ENCODE data around the gene C1orf167.

GRCh38 chr1:11720525-11720924 is 41.5 kb upstream of the C1orf167 start:
- TF ChIP-seq, protein P1, sequence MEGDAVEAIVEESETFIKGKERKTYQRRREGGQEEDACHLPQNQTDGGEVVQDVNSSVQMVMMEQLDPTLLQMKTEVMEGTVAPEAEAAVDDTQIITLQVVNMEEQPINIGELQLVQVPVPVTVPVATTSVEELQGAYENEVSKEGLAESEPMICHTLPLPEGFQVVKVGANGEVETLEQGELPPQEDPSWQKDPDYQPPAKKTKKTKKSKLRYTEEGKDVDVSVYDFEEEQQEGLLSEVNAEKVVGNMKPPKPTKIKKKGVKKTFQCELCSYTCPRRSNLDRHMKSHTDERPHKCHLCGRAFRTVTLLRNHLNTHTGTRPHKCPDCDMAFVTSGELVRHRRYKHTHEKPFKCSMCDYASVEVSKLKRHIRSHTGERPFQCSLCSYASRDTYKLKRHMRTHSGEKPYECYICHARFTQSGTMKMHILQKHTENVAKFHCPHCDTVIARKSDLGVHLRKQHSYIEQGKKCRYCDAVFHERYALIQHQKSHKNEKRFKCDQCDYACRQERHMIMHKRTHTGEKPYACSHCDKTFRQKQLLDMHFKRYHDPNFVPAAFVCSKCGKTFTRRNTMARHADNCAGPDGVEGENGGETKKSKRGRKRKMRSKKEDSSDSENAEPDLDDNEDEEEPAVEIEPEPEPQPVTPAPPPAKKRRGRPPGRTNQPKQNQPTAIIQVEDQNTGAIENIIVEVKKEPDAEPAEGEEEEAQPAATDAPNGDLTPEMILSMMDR (IDR thresholded peaks at IDR 0.05), result no peak
- no peak for TF ChIP-seq EZH2 (IDR thresholded peaks at IDR 0.05)
